Eye (tissue), 1 donor: ENCODE measurements around the gene DNAH10.
A peak's percentile ranks its signal among the peaks of the same experiment; 100 is the strongest.

ENCODE experiments used
- DNase-seq: peaks from one replicate; pipeline ENCODE4 v3.0.0-alpha.2; 2015

The DNAH10 gene, protein sequence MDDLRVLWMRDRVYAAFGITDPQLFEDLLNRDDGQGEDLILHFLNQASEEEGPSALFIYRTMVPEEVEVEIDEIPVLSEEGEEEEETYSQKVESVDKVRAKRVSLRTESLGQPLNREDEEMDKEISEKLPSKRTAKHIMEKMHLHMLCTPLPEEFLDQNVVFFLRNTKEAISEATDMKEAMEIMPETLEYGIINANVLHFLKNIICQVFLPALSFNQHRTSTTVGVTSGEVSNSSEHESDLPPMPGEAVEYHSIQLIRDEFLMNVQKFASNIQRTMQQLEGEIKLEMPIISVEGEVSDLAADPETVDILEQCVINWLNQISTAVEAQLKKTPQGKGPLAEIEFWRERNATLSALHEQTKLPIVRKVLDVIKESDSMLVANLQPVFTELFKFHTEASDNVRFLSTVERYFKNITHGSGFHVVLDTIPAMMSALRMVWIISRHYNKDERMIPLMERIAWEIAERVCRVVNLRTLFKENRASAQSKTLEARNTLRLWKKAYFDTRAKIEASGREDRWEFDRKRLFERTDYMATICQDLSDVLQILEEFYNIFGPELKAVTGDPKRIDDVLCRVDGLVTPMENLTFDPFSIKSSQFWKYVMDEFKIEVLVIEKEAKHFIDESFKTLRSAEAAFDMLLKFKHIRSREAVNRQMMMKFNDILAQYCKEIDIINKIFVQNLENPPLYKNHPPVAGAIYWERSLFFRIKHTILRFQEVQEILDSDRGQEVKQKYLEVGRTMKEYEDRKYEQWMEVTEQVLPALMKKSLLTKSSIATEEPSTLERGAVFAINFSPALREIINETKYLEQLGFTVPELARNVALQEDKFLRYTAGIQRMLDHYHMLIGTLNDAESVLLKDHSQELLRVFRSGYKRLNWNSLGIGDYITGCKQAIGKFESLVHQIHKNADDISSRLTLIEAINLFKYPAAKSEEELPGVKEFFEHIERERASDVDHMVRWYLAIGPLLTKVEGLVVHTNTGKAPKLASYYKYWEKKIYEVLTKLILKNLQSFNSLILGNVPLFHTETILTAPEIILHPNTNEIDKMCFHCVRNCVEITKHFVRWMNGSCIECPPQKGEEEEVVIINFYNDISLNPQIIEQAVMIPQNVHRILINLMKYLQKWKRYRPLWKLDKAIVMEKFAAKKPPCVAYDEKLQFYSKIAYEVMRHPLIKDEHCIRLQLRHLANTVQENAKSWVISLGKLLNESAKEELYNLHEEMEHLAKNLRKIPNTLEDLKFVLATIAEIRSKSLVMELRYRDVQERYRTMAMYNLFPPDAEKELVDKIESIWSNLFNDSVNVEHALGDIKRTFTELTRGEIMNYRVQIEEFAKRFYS (N-terminal part only)

DNA sequence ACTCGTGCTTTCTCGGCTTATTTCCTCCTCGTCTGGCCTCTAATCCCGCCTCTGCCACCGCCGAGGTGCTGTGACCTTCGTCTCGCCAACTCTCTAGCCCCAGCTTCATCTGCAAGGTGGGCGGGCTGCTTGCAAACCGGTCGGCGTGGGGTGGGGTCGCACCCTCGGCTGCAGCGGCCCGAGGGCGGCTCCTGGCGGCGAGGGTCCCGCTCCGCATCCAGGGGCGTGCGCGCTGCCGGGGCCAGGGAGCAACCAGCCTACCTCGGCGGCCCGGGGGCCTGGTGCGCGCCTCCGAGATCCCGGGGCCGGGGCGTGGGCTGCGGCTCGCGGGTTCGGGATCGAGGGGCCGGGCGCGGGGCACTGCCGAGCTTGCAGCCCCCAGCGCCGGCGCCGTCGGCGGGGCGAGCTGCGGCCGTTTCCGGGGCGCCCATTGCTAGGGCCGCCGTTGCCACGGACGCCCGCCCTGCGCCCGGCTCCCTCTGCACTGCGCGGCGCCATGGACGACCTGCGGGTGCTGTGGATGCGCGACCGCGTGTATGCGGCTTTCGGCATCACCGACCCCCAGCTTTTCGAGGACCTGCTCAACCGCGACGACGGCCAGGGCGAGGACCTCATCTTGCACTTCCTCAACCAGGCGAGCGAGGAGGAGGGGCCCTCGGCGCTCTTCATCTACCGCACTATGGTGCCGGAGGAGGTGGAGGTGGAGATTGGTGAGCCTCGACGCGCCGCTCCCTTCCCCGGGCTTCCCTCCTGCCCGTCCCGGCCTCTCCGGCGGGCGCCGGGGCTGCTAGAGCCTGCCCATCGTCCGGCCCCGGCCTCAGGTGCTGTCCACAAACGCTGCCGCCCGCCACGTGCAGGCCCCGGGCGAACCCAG lies at the start of gene DNAH10:
Gene DNAH10 (plus strand): TSS at position 461 of the 874 bp plus-strand sequence. CDS start 36 bp downstream, at position 497.
- DNase-seq, result peak; percentile 73

DNA sequence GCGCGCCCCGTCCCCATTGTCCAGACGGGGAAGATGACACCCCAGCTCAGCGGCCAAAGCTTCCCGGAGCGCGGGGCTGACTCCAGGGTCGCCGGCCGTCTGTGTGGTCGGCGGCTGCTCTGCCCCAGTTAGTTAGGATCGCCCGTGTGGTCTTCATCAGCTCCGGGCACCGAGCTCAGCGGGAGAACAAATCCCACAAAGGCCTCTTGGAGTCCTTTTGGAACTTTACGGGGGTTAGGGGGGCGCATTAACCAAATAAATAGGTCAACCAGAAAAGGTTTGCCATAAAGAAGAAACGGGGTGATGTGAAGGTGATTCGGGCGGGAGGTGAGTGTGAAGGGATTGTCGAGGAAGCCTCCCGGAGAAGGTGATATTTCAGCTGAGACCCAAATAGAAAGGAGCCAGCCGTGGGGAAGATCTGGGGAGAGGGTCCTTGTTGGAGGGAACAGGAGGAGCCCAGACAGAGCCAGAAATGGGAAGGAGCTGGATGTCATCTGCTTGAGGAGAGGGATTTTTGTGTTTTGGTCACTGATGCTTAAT lies 49.3 kb upstream of the DNAH10 start:
- DNase-seq, result no peak

DNA sequence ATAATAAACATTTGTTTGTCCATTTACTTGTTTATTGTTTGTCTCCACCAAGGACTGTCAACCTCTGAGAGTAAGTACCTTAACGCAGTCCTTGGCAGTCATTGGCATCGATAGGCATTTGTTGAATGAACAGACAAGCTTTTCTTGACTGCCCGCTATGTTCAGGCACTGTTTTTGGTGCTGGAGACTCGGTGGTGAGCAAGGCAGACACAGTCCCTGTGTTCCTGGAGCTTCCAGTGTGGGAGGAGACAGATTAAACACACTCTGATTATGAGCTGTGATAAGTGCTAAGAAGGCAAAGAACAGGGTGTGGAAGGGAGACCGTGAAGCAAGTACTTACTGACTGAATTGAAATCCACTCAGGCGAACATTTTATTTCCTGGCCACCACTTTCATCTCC lies 48.7 kb upstream of the DNAH10 start:
- peak; percentile 6 for DNase-seq

- DNase-seq, result no peak
Observed at GRCh38 chr12:123713823-123714585, 48.1 kb upstream of the DNAH10 start.

- DNase-seq, result no peak
Observed at GRCh38 chr12:123715195-123715594, 46.9 kb upstream of the DNAH10 start.

DNA sequence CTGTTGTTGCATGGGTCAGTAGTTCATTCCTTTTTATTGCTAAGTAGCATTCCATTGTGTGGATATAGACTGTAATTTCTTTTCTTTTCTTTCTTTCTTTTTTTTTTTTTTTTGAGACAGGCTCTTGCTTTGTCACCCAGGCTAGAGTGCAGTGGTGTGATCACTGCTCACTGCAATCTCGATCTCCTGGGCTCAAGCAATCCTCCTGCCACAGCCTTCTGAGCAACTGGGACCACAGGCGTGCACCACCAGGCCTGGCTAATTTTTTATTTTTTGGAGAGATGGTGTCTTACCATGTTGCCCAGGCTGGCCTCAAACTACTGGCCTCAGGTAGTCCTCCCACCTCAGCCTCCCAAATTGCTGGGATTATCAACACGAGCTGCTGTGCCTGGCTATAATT lies 44.8 kb upstream of the DNAH10 start:
- no peak for DNase-seq

GRCh38 chr12:123720141-123720814 lies 41.8 kb upstream of the DNAH10 start:
- DNase-seq, result no peak

DNA sequence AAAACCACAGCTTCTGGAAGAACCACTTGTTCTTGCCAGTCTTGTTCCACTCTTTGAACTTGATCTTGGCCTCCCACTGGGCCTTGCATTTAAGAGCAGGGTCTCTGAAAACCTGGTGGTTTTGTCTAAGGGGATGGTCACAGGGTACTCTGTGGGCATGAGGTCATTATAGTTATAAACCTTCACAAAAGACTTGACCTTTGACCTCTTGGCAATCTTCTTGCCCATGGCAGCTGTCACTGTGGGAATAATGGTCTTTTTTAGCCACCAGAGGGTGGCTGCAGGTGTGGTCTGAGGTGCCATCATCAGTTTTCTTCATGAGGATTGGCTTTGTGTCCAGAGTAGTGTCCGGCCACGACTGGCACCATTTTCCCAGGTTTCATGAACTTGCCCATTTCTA lies 40.9 kb upstream of the DNAH10 start:
- no peak for DNase-seq

DNA sequence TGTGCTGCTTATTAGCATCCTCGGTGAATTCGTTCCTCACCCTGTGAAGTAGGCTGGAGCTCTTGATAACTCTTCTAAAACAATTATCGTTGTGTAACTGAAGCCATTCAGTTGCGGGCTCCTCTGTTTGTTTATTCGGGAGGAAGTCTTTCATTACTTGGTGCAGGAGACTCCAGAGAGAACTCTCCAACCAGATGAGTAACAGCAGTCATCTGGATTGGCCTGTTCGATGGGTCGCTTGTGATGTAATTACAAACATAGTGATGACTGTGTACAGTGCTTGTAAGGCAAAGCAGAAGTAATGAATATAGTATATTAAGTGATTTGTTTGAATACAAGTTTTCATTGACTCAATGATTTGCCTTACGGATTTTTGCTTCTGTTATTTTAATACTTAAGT lies 39.1 kb upstream of the DNAH10 start:
- no peak for DNase-seq

- no peak for DNase-seq
Observed at GRCh38 chr12:123723765-123724164, 38.3 kb upstream of the DNAH10 start.

DNA sequence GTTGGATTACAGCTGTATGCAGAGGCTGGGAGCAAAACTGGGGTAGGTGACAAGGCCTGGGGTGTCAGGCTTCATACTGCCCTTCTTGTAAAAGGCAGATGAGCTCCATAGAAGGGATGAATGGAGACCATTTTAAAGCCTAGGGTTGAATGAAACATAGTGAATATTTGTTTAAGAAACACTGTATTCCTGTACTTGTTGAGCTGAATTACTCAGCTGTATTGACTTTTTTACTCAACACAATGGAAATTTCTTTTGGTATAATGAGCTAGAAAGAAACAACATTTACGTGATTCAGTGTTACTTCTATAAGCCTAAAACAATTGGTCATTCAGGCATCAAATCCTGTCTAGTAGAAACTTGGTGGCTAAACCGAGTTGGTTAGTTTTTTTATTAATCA lies 35.9 kb upstream of the DNAH10 start:
- DNase-seq, result no peak

DNA sequence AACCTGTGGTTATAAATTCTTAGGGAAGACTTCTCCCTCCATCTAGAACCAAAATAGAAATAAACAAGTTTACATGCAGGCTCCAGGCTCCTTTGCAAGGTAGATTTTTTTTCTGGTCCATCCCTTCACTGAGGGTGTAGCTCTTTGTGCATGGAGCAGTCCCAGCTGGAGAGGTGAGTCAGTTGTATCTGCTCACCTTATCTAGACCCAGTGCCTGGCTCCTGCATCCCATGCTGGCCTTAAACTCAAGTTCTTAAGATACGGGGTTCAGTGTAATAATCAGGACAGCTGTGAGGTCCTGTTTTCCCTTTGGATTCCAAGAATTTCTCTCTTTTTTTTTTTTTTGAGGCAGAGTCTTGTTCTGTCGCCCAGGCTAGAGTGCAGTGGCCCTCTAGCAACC lies 35.1 kb upstream of the DNAH10 start:
- no peak for DNase-seq

- no peak for DNase-seq
Observed at GRCh38 chr12:123727878-123728277, 34.2 kb upstream of the DNAH10 start.

- DNase-seq, result no peak
Observed at GRCh38 chr12:123731596-123731995, 30.5 kb upstream of the DNAH10 start.

- no peak for DNase-seq
Observed at GRCh38 chr12:123732251-123732650, 29.9 kb upstream of the DNAH10 start.

DNA sequence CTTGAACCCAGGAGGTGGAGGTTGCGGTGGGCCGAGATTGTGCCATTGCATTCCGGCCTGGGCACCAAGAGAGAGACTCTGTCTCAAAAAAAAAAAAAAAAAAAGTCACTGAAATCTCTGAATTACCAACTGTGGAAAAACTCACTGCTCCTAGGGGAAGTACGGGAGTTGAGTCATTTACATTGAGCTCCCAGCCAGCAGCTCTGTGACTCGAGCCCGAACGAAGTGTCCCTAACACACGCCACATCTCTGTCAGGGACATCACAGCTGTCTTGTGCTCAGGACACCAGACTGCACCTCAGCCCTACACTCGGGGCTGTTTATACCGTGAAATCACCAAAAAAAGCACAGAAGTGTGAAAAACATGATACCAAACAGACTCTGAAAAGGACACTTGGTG lies 28.9 kb upstream of the DNAH10 start:
- no peak for DNase-seq

- no peak for DNase-seq
Observed at GRCh38 chr12:123734268-123734667, 27.8 kb upstream of the DNAH10 start.

- DNase-seq, result no peak
Observed at GRCh38 chr12:123741937-123742572, 20.0 kb upstream of the DNAH10 start.

DNA sequence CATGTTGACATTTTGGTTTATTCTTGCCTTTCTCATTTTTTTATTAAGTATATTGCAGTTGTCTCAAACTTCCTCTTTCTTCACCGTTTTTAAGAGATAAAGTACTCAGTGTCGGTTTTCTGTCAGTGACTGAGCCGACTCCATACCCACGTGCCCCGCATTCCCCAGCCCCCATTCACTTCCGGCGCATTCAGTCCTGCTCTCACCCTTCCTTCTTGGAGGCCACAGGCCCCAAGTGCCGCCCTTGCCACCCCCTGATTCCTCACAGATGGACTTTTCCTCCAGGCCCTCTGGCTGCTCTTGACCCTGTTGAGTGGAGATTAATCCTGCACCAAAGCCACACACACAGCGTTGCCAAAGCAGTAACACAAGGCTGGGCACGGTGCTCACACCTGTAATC lies 19.1 kb upstream of the DNAH10 start:
- DNase-seq, result no peak

- DNase-seq, result peak; percentile 1
Observed at GRCh38 chr12:123744836-123745235, 17.3 kb upstream of the DNAH10 start.
